Endodermal cell (in vitro differentiated cells): ENCODE results near the gene GPR39. TPM values are rescaled to one million over a fixed set of nuclear protein-coding genes. Genes with fewer than 3 reads are reported as not detected.

Experiments used
- DNase-seq: peaks from one replicate; pipeline ENCODE4 v3.0.0-alpha.2; 2017
- H3K27ac ChIP-seq: 2 replicates; pipeline ENCODE4 v1.5.1; 2013; ENCODE audit warnings: mild to moderate bottlenecking, low read depth, low read length, moderate library complexity
- H3K27me3 ChIP-seq: 2 replicates; pipeline ENCODE4 v1.6.1; 2013; ENCODE audit warnings: mild to moderate bottlenecking, low read length, moderate library complexity; ENCODE audit not compliant: insufficient read depth, control insufficient read depth, poor library complexity, severe bottlenecking
- H3K36me3 ChIP-seq: 2 replicates; pipeline ENCODE4 v1.7.0; 2013; ENCODE audit warnings: mild to moderate bottlenecking, low read length, moderate library complexity; ENCODE audit not compliant: control insufficient read depth, insufficient read depth
- H3K4me1 ChIP-seq: one replicate; pipeline ENCODE4 v1.7.0; 2013; ENCODE audit warnings: low read length; ENCODE audit not compliant: control insufficient read depth, insufficient read depth
- H3K4me3 ChIP-seq: 2 replicates; pipeline ENCODE4 v1.5.1; 2013; ENCODE audit warnings: mild to moderate bottlenecking, low read length, moderate library complexity
- H3K9ac ChIP-seq: 2 replicates; pipeline ENCODE4 v1.6.1; 2013; ENCODE audit warnings: mild to moderate bottlenecking, low read length, moderate library complexity; ENCODE audit not compliant: poor library complexity, severe bottlenecking; ENCODE audit errors: extremely low read depth
- H3K9me3 ChIP-seq: 2 replicates; pipeline ENCODE4 v1.6.1; 2013; ENCODE audit warnings: mild to moderate bottlenecking, low read length, moderate library complexity; ENCODE audit not compliant: control insufficient read depth
- H3K27ac Mint-ChIP-seq: 2 replicates; pipeline ENCODE4 v1.8.0; 2020; ENCODE audit warnings: mixed read lengths
- H3K27me3 Mint-ChIP-seq: 2 replicates; pipeline ENCODE4 v1.8.0; 2021; ENCODE audit warnings: mild to moderate bottlenecking, mixed read lengths; ENCODE audit not compliant: insufficient read depth
- H3K36me3 Mint-ChIP-seq: 2 replicates; pipeline ENCODE4 v1.8.0; 2020; ENCODE audit warnings: low read depth, mixed read lengths
- H3K4me1 Mint-ChIP-seq: 2 replicates; pipeline ENCODE4 v1.8.0; 2020; ENCODE audit warnings: mixed read lengths
- H3K4me3 Mint-ChIP-seq: 2 replicates; pipeline ENCODE4 v1.8.0; 2020; ENCODE audit warnings: mild to moderate bottlenecking, moderate library complexity, mixed read lengths
- H3K9me3 Mint-ChIP-seq: 2 replicates; pipeline ENCODE4 v1.8.0; 2020; ENCODE audit warnings: mild to moderate bottlenecking, mixed read lengths
- CTCF ChIP-seq: fragments of 200-600 bp; sonication (generic); conservative IDR thresholded peaks from 2 replicates; pipeline ENCODE4 v1.5.0; 2021; ENCODE audit warnings: antibody characterized with exemption, mild to moderate bottlenecking
- WGBS, 2 experiments: methylation state at CpG; one replicate each; pipeline versions ENCODE4 v1.1.5 to v1.1.7; 2013; ENCODE audit warnings: missing lambda C conversion rate in 2 of 2, mixed read lengths in 1 of 2; ENCODE audit not compliant: insufficient coverage in 1 of 2, insufficient read length in 1 of 2; 5-methylcytosine and 5-hydroxymethylcytosine counted together
- total RNA-seq, 2 donors: library from RNA; stranded (reverse); fragmentation: NEBNext Ultra II Directional in 1 of 2; extraction: Animal tissue kit (Norgen Biotek cat#: 25700) in 1 of 2; gene quantifications; 2 replicates in 1 of 2; 3 replicates in 1 of 2; pipeline ENCODE4 v1.2.1, GENCODE V29; 2021

The GPR39 gene
- total RNA-seq, 2 donors from 2014 or later, result 9.4 to 14.6 TPM

- WGBS, 2 experiments, result 90 to 94% methylated on average over 13 to 14 of the region's 14 CpGs
- TF ChIP-seq CTCF, result no peak
- no peak for DNase-seq
- H3K27ac Mint-ChIP-seq, result no peak overlapping the region
- no peaks in the 10 kb centered on the region for H3K27me3 Mint-ChIP-seq
- peaks cover 10% of the 10 kb centered on the region for H3K4me1 ChIP-seq
- peak overlapping the region; percentile 55 for H3K27ac ChIP-seq
- no peak overlapping the region for H3K4me3 Mint-ChIP-seq
- peaks cover 2% of the 10 kb centered on the region for H3K36me3 Mint-ChIP-seq
- no peaks in the 10 kb centered on the region for H3K27me3 ChIP-seq
- no peaks in the 10 kb centered on the region for H3K9me3 ChIP-seq
- H3K36me3 ChIP-seq, result no peaks in the 10 kb centered on the region
- peaks cover 41% of the 10 kb centered on the region for H3K4me1 Mint-ChIP-seq
- no peak overlapping the region for H3K4me3 ChIP-seq
- H3K9ac ChIP-seq, result no peak overlapping the region
- H3K9me3 Mint-ChIP-seq, result no peaks in the 10 kb centered on the region
Measured at GRCh38 chr2:132586101-132586511, 169.5 kb downstream of the GPR39 start.

DNA sequence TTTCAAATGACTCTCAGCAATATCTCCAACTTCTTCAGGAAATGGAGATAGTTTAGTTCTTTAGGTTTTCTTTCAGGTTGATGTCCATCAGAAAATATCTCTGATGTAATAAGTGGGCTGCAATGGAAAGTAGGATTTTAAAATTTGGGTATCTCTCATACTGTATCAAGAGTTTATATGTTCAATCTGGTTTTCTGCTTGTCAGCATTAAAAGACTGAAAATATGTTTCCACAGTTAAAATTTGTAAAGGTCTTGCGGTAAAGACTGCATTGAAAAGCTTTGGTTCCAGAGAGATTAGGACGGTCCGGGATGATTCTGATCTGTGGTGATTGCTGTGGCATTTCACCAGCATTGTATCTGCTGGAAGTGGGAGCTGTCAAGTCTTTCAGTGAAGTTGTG, 170.2 kb downstream of the GPR39 start:
- H3K4me1 ChIP-seq, result peaks cover 10% of the 10 kb centered on the region
- H3K36me3 ChIP-seq, result no peaks in the 10 kb centered on the region
- no peak overlapping the region for H3K27ac ChIP-seq
- peaks cover 34% of the 10 kb centered on the region for H3K4me1 Mint-ChIP-seq
- no peaks in the 10 kb centered on the region for H3K9me3 ChIP-seq
- no peak for TF ChIP-seq CTCF
- H3K9ac ChIP-seq, result no peak overlapping the region
- H3K4me3 Mint-ChIP-seq, result no peak overlapping the region
- no peak overlapping the region for H3K27ac Mint-ChIP-seq
- H3K4me3 ChIP-seq, result no peak overlapping the region
- DNase-seq, result no peak
- no peaks in the 10 kb centered on the region for H3K27me3 Mint-ChIP-seq
- no peaks in the 10 kb centered on the region for H3K27me3 ChIP-seq
- peaks cover 2% of the 10 kb centered on the region for H3K36me3 Mint-ChIP-seq
- H3K9me3 Mint-ChIP-seq, result no peaks in the 10 kb centered on the region
- WGBS, 2 experiments, result 78 to 86% methylated on average over 3 of the region's 3 CpGs

DNA sequence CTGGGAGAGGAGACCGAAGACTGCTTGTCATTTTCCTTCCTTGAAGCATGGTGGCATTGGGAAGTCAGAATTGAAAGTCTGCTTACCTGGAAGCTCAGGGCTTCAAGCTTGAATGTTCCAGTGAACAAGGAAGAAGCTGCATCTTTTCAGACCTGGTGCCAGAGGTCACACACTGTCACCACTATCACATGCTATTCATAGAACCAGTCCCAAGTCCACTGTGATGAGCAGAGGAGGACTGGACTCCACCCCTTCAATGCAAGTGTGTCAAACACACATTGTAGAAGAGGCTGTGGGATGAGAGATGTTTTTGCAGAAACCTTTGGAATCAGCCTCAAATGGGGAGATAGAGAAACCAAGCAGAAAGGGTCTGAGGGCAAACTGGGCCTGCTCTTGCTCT, 172.0 kb downstream of the GPR39 start:
- WGBS, 2 experiments, result 83 to 100% methylated on average over 1 of the region's 1 CpG
- Histone ChIP-seq H3K4me1 (peaks cover 15% of the 10 kb centered on the region), H3K9me3 (no peaks in the 10 kb centered on the region), H3K4me3 (no peak overlapping the region), H3K36me3 (no peaks in the 10 kb centered on the region), H3K27me3 (no peaks in the 10 kb centered on the region), H3K9ac (no peak overlapping the region), H3K27ac (peak overlapping the region; percentile 72)
- no peaks in the 10 kb centered on the region for H3K9me3 Mint-ChIP-seq
- no peak overlapping the region for H3K4me3 Mint-ChIP-seq
- DNase-seq, result no peak
- no peak overlapping the region for H3K27ac Mint-ChIP-seq
- H3K27me3 Mint-ChIP-seq, result no peaks in the 10 kb centered on the region
- H3K4me1 Mint-ChIP-seq, result peaks cover 41% of the 10 kb centered on the region
- peaks cover 2% of the 10 kb centered on the region for H3K36me3 Mint-ChIP-seq
- TF ChIP-seq CTCF, result no peak
